K562 (cell line): Measurements from ENCODE around the gene CRY2. TPM values are rescaled to one million over a fixed set of nuclear protein-coding genes. Genes with fewer than 3 reads are reported as not detected.

Experiments used
- C11orf30 ChIP-seq: fragments of 450-650 bp; IDR thresholded peaks from 2 replicates; pipeline ENCODE4 v1.6.1; 2016; ENCODE audit warnings: low read depth, mild to moderate bottlenecking
- ELF1 ChIP-seq: fragments of 200-800 bp; sonication (Bioruptor generic); IDR thresholded peaks from 2 replicates; pipeline ENCODE4 v1.6.1; 2016; ENCODE audit warnings: missing genetic modification characterization, missing compliant biosample characterization
- EP300 ChIP-seq: IDR thresholded peaks from 2 replicates; pipeline ENCODE4 v1.6.1; 2012; ENCODE audit warnings: low read length, improper control_type of control experiment
- ERF ChIP-seq: fragments of 450-650 bp; formaldehyde crosslinking; IDR thresholded peaks from 2 replicates; pipeline ENCODE4 v1.4.0; 2020; ENCODE audit warnings: mild to moderate bottlenecking, mixed read lengths
- FIP1L1 ChIP-seq: fragments of 200-400 bp; formaldehyde crosslinking; IDR thresholded peaks from 2 replicates; pipeline ENCODE4 v1.6.1; 2018; ENCODE audit warnings: mild to moderate bottlenecking, low read depth, low read length; ENCODE audit not compliant: poor library complexity, severe bottlenecking
- FUS ChIP-seq: fragments of 200-400 bp; formaldehyde crosslinking; optimal IDR thresholded peaks from 2 replicates; pipeline ENCODE3; 2017; ENCODE audit warnings: low read depth, low read length
- HCFC1 ChIP-seq: IDR thresholded peaks from 2 replicates; pipeline ENCODE4 v1.6.1; 2012; ENCODE audit warnings: low read depth, low read length, improper control_type of control experiment
- MAFK ChIP-seq: IDR thresholded peaks from 2 replicates; pipeline ENCODE4 v1.6.1; 2011; ENCODE audit warnings: low read length, improper control_type of control experiment
- NCOA6 ChIP-seq: fragments of 450-650 bp; IDR thresholded peaks from 2 replicates; pipeline ENCODE4 v1.6.1; 2017; ENCODE audit warnings: mild to moderate bottlenecking
- NFE2L1 ChIP-seq: fragments of 450-650 bp; IDR thresholded peaks from 2 replicates; pipeline ENCODE4 v1.6.1; 2016; ENCODE audit warnings: missing genetic modification characterization, low read depth, mild to moderate bottlenecking, missing compliant biosample characterization, moderate library complexity, borderline replicate concordance
- RB1 ChIP-seq: fragments of 450-650 bp; IDR thresholded peaks from 2 replicates; pipeline ENCODE4 v1.6.1; 2017; ENCODE audit warnings: low read depth, mild to moderate bottlenecking
- SIRT6 ChIP-seq: IDR thresholded peaks from one replicate; pipeline ENCODE4 v1.6.1; 2012; ENCODE audit warnings: low read depth, mild to moderate bottlenecking, control low read depth, inconsistent platforms, low read length, moderate library complexity
- SMARCE1 ChIP-seq: fragments of 450-650 bp; IDR thresholded peaks from 2 replicates; pipeline ENCODE4 v1.7.1; 2016; ENCODE audit warnings: mild to moderate bottlenecking
- ZBTB7A ChIP-seq: IDR thresholded peaks from 2 replicates; pipeline ENCODE4 v1.6.1; 2011; ENCODE audit warnings: low read depth, mild to moderate bottlenecking, low read length, moderate library complexity, borderline replicate concordance; ENCODE audit not compliant: control insufficient read depth
- ZKSCAN8 ChIP-seq: fragments of 200-800 bp; sonication (Bioruptor generic); IDR thresholded peaks from 2 replicates; pipeline ENCODE4 v1.6.1; 2016; ENCODE audit warnings: missing genetic modification characterization, missing compliant biosample characterization
- ZNF232 ChIP-seq: sonication (generic); formaldehyde crosslinking; IDR thresholded peaks from 2 replicates; pipeline ENCODE4 v1.8.0; 2022; ENCODE audit warnings: mild to moderate bottlenecking, missing genetic modification reagents
- ZNF274 ChIP-seq: IDR thresholded peaks from 2 replicates; pipeline ENCODE4 v1.6.1; 2011; ENCODE audit warnings: low read depth, mild to moderate bottlenecking, low read length, moderate library complexity, borderline replicate concordance
- ZNF3 ChIP-seq: fragments of 250-450 bp; sonication (Bioruptor Pico); IDR thresholded peaks from 2 replicates; pipeline ENCODE4 v1.5.0; 2021; ENCODE audit warnings: mild to moderate bottlenecking, moderate library complexity
- polyA plus RNA-seq, 8 experiments: library from polyadenylated mRNA; depleted of rRNA in 4 of 8; stranded (reverse) in 5 of 8; unstranded in 3 of 8; fragments of >200 nt; fragmentation: Nextera tagmentation in 2 of 8; fragmentation: Illumina TruSeq in 1 of 8; extraction: Ambion mirVana in 2 of 8; extraction: Trizol in 1 of 8; gene quantifications; 2 replicates each; pipeline versions ENCODE4 v1.2.1 to v1.2.3, GENCODE V29; 2011 to 2014; ENCODE audit warnings: inconsistent platforms in 1 of 8, missing spikeins in 1 of 8
- total RNA-seq, 7 experiments: library from RNA; depleted of rRNA in 6 of 7; stranded (reverse); fragments of >200 nt in 6 of 7; fragmentation: Illumina TruSeq in 2 of 7; extraction: Trizol in 2 of 7; gene quantifications; 2 replicates each; pipeline versions ENCODE4 v1.2.1 to v1.2.3, GENCODE V29; 2011 to 2021; ENCODE audit warnings: low replicate concordance in 1 of 7
- TF ChIP-seq, protein P1 (sequence below): sonication (generic); formaldehyde crosslinking; IDR thresholded peaks from 2 replicates; pipeline ENCODE4 v1.8.1; 2023; ENCODE audit warnings: missing genetic modification reagents, mild to moderate bottlenecking, borderline replicate concordance
- TF ChIP-seq, protein P2 (sequence below): sonication (generic); formaldehyde crosslinking; IDR thresholded peaks from 2 replicates; pipeline ENCODE4 v1.8.1; 2023; ENCODE audit warnings: mild to moderate bottlenecking, missing genetic modification reagents
- TF ChIP-seq, protein P3 (sequence below), 2 experiments: fragments of 250-450 bp in 1 of 2; fragments of 450-650 bp in 1 of 2; sonication (Bioruptor Pico) in 1 of 2; IDR thresholded peaks; 2 replicates each; pipeline versions ENCODE4 v1.6.1 to v1.8.0; 2016 to 2021; ENCODE audit warnings: mild to moderate bottlenecking in 2 of 2, moderate library complexity in 2 of 2, missing compliant biosample characterization in 1 of 2, missing genetic modification characterization in 1 of 2

CRY2 gene
- total and polyA plus RNA-seq, 9 of the 15 experiments (the other 6 are each of a cell fraction or from before 2014, with no cell fraction given), result 2.3 to 23.9 (median 14.8) TPM

DNA sequence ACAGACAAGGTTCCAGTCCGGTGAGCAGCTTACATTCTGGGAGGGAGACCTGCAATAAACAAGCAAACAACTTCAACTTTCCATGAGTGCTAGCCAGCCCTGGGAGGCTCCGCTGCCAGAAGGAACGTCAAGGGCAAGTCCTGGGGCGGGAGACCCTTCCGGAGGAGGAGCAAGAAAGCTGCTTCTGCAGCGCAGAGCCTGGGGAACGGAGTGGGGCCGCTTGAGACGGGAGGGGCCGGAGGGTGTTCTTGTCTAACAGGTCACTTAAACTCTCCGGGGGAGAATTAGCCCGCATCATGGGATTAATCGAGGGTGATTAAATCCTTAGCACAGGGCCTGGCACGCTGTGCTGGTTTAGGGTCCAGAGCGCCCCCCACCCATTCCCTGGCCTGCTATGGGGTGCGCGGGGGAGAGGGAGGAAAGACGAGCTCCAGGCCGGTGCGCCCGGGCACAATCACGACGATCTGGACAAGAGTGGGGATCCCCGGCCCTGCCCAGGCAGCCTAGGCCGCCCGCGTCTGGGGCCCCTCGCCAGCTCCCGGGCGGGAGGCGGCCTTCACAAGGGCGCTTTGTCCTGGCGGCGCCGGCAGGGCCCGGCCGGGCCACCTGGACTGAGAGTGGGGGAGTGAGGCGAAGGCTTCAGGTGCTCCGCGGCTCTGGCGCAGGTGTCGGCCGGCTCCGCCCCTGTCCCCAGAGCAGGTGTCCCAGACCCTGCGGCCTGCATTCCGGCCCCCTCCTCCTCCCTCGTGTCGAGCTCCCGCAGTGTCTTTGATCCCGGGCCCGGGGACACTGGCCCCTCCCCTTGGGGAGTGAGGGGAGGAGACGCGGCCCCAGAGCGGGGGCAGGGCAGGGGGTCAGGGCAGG, 74.5 kb downstream of the CRY2 start (continued):
- TF ChIP-seq, protein P1, sequence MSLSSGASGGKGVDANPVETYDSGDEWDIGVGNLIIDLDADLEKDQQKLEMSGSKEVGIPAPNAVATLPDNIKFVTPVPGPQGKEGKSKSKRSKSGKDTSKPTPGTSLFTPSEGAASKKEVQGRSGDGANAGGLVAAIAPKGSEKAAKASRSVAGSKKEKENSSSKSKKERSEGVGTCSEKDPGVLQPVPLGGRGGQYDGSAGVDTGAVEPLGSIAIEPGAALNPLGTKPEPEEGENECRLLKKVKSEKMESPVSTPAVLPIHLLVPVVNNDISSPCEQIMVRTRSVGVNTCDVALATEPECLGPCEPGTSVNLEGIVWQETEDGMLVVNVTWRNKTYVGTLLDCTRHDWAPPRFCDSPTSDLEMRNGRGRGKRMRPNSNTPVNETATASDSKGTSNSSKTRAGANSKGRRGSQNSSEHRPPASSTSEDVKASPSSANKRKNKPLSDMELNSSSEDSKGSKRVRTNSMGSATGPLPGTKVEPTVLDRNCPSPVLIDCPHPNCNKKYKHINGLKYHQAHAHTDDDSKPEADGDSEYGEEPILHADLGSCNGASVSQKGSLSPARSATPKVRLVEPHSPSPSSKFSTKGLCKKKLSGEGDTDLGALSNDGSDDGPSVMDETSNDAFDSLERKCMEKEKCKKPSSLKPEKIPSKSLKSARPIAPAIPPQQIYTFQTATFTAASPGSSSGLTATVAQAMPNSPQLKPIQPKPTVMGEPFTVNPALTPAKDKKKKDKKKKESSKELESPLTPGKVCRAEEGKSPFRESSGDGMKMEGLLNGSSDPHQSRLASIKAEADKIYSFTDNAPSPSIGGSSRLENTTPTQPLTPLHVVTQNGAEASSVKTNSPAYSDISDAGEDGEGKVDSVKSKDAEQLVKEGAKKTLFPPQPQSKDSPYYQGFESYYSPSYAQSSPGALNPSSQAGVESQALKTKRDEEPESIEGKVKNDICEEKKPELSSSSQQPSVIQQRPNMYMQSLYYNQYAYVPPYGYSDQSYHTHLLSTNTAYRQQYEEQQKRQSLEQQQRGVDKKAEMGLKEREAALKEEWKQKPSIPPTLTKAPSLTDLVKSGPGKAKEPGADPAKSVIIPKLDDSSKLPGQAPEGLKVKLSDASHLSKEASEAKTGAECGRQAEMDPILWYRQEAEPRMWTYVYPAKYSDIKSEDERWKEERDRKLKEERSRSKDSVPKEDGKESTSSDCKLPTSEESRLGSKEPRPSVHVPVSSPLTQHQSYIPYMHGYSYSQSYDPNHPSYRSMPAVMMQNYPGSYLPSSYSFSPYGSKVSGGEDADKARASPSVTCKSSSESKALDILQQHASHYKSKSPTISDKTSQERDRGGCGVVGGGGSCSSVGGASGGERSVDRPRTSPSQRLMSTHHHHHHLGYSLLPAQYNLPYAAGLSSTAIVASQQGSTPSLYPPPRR (CRISPR knock-in tag), result no peak
- TF ChIP-seq SMARCE1 (no peak), ZNF274 (no peak), NFE2L1 (no peak), FUS (no peak), EP300 (no peak), ZKSCAN8 (CRISPR knock-in tag) (no peak), ERF (CRISPR knock-in tag) (no peak), NCOA6 (peak; percentile 38; the same call in 1 of the 2 replicates), SIRT6 (no peak), ZNF3 (CRISPR knock-in tag) (no peak), FIP1L1 (peak; percentile 42), ZBTB7A (no peak), MAFK (no peak), ZNF232 (no peak), RB1 (no peak), C11orf30 (no peak), ELF1 (tag) (no peak), HCFC1 (no peak)
- TF ChIP-seq, protein P2, sequence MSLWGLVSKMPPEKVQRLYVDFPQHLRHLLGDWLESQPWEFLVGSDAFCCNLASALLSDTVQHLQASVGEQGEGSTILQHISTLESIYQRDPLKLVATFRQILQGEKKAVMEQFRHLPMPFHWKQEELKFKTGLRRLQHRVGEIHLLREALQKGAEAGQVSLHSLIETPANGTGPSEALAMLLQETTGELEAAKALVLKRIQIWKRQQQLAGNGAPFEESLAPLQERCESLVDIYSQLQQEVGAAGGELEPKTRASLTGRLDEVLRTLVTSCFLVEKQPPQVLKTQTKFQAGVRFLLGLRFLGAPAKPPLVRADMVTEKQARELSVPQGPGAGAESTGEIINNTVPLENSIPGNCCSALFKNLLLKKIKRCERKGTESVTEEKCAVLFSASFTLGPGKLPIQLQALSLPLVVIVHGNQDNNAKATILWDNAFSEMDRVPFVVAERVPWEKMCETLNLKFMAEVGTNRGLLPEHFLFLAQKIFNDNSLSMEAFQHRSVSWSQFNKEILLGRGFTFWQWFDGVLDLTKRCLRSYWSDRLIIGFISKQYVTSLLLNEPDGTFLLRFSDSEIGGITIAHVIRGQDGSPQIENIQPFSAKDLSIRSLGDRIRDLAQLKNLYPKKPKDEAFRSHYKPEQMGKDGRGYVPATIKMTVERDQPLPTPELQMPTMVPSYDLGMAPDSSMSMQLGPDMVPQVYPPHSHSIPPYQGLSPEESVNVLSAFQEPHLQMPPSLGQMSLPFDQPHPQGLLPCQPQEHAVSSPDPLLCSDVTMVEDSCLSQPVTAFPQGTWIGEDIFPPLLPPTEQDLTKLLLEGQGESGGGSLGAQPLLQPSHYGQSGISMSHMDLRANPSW (CRISPR knock-in tag), result no peak
- TF ChIP-seq, protein P3, sequence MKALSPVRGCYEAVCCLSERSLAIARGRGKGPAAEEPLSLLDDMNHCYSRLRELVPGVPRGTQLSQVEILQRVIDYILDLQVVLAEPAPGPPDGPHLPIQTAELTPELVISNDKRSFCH (CRISPR knock-in tag; IDR thresholded peaks at IDR 0.05), result no peak
- TF ChIP-seq, protein P3 (tag; IDR thresholded peaks at IDR 0.05), result 0 out of 2 replicates have a peak, but pooled peaks have one; percentile 27
